Spleen (tissue), 11 donors: ENCODE results near the gene PTPRT. TPM values are rescaled to one million over a fixed set of nuclear protein-coding genes. Genes with fewer than 3 reads are reported as not detected.

Source experiments
- DNase-seq: peaks from one replicate; pipeline ENCODE4 v3.0.0-alpha.2; 2020
- H3K27ac ChIP-seq, 8 donors: fragments of 200-600 bp; sonication (generic) in 7 of 8; 1 replicate in 4 of 8; 2 replicates in 4 of 8; pipeline versions ENCODE4 v1.5.0 to v1.8.0; 2016 to 2021; ENCODE audit warnings: inconsistent platforms in 4 of 8, mild to moderate bottlenecking in 4 of 8, moderate library complexity in 1 of 8
- H3K27me3 ChIP-seq, 7 donors: fragments of 200-600 bp; sonication (generic) in 6 of 7; replicated peaks in 1 of 7; 1 replicate in 4 of 7; 2 replicates in 3 of 7; pipeline versions ENCODE4 v1.5.0 to v1.8.0; 2016 to 2021; ENCODE audit warnings: inconsistent platforms in 3 of 7, mild to moderate bottlenecking in 1 of 7
- H3K36me3 ChIP-seq, 6 donors: fragments of 200-600 bp; sonication (generic) in 5 of 6; 1 replicate in 4 of 6; 2 replicates in 2 of 6; pipeline versions ENCODE4 v1.5.0 to v1.8.0; 2016 to 2021; ENCODE audit warnings: inconsistent platforms in 2 of 6
- H3K4me1 ChIP-seq, 6 donors: fragments of 200-600 bp; sonication (generic) in 5 of 6; 1 replicate in 3 of 6; 2 replicates in 3 of 6; pipeline versions ENCODE4 v1.5.0 to v1.8.0; 2016 to 2021; ENCODE audit warnings: inconsistent platforms in 3 of 6
- H3K4me3 ChIP-seq, 8 donors: fragments of 200-600 bp; sonication (generic) in 7 of 8; 1 replicate in 4 of 8; 2 replicates in 4 of 8; pipeline versions ENCODE4 v1.5.0 to v1.8.0; 2016 to 2021; ENCODE audit warnings: inconsistent platforms in 4 of 8, mild to moderate bottlenecking in 4 of 8, moderate library complexity in 2 of 8
- H3K9me3 ChIP-seq, 8 donors: fragments of 200-600 bp; sonication (generic) in 7 of 8; 1 replicate in 4 of 8; 2 replicates in 4 of 8; pipeline versions ENCODE4 v1.5.0 to v1.8.0; 2016 to 2021; ENCODE audit warnings: inconsistent platforms in 4 of 8
- CTCF ChIP-seq, 11 experiments: fragments of 200-600 bp in 7 of 11; fragments of 450-650 bp in 4 of 11; sonication (generic) in 4 of 11; IDR thresholded peaks in 8 of 11; conservative IDR thresholded peaks in 3 of 11; 1 replicate in 7 of 11; 2 replicates in 4 of 11; pipeline versions ENCODE4 v1.4.0 to v1.8.0; 2016 to 2021; ENCODE audit warnings: antibody characterized with exemption in 11 of 11, inconsistent platforms in 4 of 11, mild to moderate bottlenecking in 1 of 11
- POLR2A ChIP-seq, 3 donors: fragments of 450-650 bp; IDR thresholded peaks; one replicate each; pipeline ENCODE4 v1.5.1; 2017; ENCODE audit warnings: antibody characterized with exemption in 3 of 3, mild to moderate bottlenecking in 1 of 3
- POLR2AphosphoS5 ChIP-seq, 3 donors: sonication (generic); formaldehyde crosslinking; IDR thresholded peaks; one replicate each; pipeline ENCODE4 v1.5.1; 2017; ENCODE audit warnings: antibody characterized with exemption in 3 of 3
- WGBS, 5 donors: extraction: QIAGEN DNeasy Blood & Tissue Kit in 3 of 5; methylation state at CpG; one replicate each; pipeline versions ENCODE4 v1.1.5 to v1.1.7; 2013 to 2018; 5-methylcytosine and 5-hydroxymethylcytosine counted together
- intact Hi-C: fragments of 100-400 bp; cut with DNase I; formaldehyde crosslinking; loops from one replicate; pipeline ENCODE4 v1.15.0; 2023; ENCODE audit warnings: low total_unique reads
- polyA plus RNA-seq, 3 donors: library from polyadenylated mRNA; stranded (reverse); fragments of 200-250 nt; gene quantifications; one replicate each; pipeline ENCODE4 v1.2.1, GENCODE V29; 2013
- total RNA-seq, 7 donors: library from RNA; depleted of rRNA in 3 of 7; stranded (reverse); fragments of >200 nt in 3 of 7; fragmentation: NEBNext Ultra II Directional in 4 of 7; extraction: Animal tissue kit (Norgen Biotek cat#: 25700) in 4 of 7; gene quantifications; one replicate each; pipeline versions ENCODE4 v1.1.0 to v1.2.1, GENCODE V29; 2016 to 2021
- donor health status: healthy with polysubstance abuse.
- donor health status: DM: no; HTN: no; CAD: no; lungs with moderate emphysema.
- donor health status: DM: no; HTN: no; CAD: no.
- donor health status: Bipolar disorder and iron deficiency.
- donor health status: healthy.
- donor health status: DM: no; HTN: no; CAD: no.
- donor health status: DM: yes; HTN: yes; CAD: no.

The PTPRT gene
- total and polyA plus RNA-seq, 10 donors: 0.02 to 4.7 (median 1.2) TPM

GRCh38 chr20:42924215-42924614 is 265.5 kb downstream of the PTPRT start:
- DNase-seq: no peak
- TF ChIP-seq POLR2AphosphoS5 (IDR thresholded peaks at IDR 0.05) (no peak), CTCF (IDR thresholded peaks at IDR 0.05 in 8 of 11, conservative IDR thresholded peaks at IDR 0.05 in 3 of 11) (no peak), POLR2A (IDR thresholded peaks at IDR 0.05) (no peak)
- Histone ChIP-seq H3K4me1 (no peaks in the 10 kb centered on the region), H3K9me3 (no peaks in the 10 kb centered on the region), H3K27ac (no peak overlapping the region), H3K27me3 (peaks cover 0 to 6% (median 0%) of the 10 kb centered on the region in 7 donors), H3K4me3 (no peak overlapping the region), H3K36me3 (no peaks in the 10 kb centered on the region)
- 81 to 96% (median 89%) methylated on average over 4 of the region's 4 CpGs for WGBS, 5 donors
- intact Hi-C loops: no loop called here

- no peak overlapping the region for H3K27ac ChIP-seq
- H3K4me3 ChIP-seq: no peak overlapping the region
- DNase-seq: no peak
- H3K9me3 ChIP-seq: peaks cover 0 to 2% (median 0%) of the 10 kb centered on the region in 8 donors
- no peaks in the 10 kb centered on the region for H3K36me3 ChIP-seq
- 68 to 78% (median 75%) methylated on average over 7 of the region's 7 CpGs for WGBS, 5 donors
- TF ChIP-seq POLR2AphosphoS5 (IDR thresholded peaks at IDR 0.05) (no peak), CTCF (IDR thresholded peaks at IDR 0.05 in 8 of 11, conservative IDR thresholded peaks at IDR 0.05 in 3 of 11) (no peak), POLR2A (IDR thresholded peaks at IDR 0.05) (no peak)
- no peaks in the 10 kb centered on the region for H3K4me1 ChIP-seq
- H3K27me3 ChIP-seq: peaks cover 0 to 6% (median 0%) of the 10 kb centered on the region in 7 donors
- intact Hi-C loops: no loop called here
Observed at GRCh38 chr20:42923348-42923918, 266.3 kb downstream of the PTPRT start.

DNA sequence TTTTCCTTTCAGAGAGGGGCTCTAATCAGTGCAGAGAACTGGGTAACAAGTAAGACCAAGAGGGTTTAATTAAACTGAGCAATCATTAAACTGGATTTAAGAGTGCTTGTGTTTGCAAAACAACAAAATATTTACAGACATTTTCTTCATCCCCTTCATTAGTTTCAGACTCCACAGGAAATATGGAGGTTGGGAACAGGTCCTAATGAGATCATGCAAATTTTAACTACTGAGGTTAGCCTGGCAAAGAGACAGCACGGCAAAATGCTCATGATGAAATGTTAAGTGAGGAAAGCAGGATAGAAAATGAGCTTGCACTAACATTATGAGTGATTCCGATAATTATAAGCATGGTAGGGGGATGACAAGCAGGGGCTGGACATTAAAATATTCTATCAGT is 268.9 kb downstream of the PTPRT start:
- no peak overlapping the region for H3K27ac ChIP-seq
- peaks cover 0 to 12% (median 3%) of the 10 kb centered on the region in 8 donors for H3K9me3 ChIP-seq
- no peak for DNase-seq
- no peaks in the 10 kb centered on the region for H3K4me1 ChIP-seq
- intact Hi-C loops: no loop called here
- H3K4me3 ChIP-seq: no peak overlapping the region
- 76 to 88% (median 85%) methylated on average over 2 of the region's 2 CpGs for WGBS, 5 donors
- TF ChIP-seq POLR2A (IDR thresholded peaks at IDR 0.05): no peak
- H3K27me3 ChIP-seq: peaks cover 0 to 2% (median 0%) of the 10 kb centered on the region in 7 donors
- no peaks in the 10 kb centered on the region for H3K36me3 ChIP-seq

DNA sequence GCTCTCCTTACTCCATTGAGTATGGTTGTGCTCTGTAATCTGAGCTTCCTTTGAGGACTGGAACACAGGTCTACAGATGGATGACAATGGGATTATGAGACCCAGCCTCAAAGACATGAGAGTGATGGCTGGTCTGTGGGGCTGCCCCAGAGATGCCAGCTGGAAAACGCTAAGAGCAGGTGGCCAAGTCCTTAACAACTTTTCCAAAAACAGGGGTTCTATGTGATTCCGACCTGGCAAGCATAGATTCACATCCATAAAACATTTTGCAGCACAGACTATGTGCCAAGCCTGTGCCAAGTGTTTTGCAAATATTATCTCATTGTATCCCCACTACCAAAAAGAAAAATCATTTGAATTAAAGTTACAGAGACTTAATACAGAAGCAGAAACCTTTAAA is 270.4 kb downstream of the PTPRT start:
- H3K27me3 ChIP-seq: no peaks in the 10 kb centered on the region
- H3K9me3 ChIP-seq: peaks cover 0 to 12% (median 3%) of the 10 kb centered on the region in 8 donors
- DNase-seq: no peak
- H3K27ac ChIP-seq: no peak overlapping the region
- intact Hi-C loops: no loop called here
- no peaks in the 10 kb centered on the region for H3K4me1 ChIP-seq
- TF ChIP-seq POLR2A (IDR thresholded peaks at IDR 0.05) (no peak), POLR2AphosphoS5 (IDR thresholded peaks at IDR 0.05) (no peak), CTCF (IDR thresholded peaks at IDR 0.05 in 8 of 11, conservative IDR thresholded peaks at IDR 0.05 in 3 of 11) (no peak)
- H3K36me3 ChIP-seq: no peaks in the 10 kb centered on the region
- 67 to 85% (median 67%) methylated on average over 2 of the region's 2 CpGs for WGBS, 5 donors
- no peak overlapping the region for H3K4me3 ChIP-seq
